GM12873 (cell line): ENCODE measurements around the gene CACNA1B.

Experiments used
- CTCF ChIP-seq: IDR thresholded peaks from 2 replicates; pipeline ENCODE4 v1.5.1; 2012; ENCODE audit warnings: low read depth, mild to moderate bottlenecking, moderate library complexity, low read length, control low read depth; ENCODE audit not compliant: insufficient read depth; ENCODE audit errors: missing control alignments

Gene CACNA1B

GRCh38 chr9:138085568-138085967 lies 208.0 kb downstream of the CACNA1B start:
- TF ChIP-seq CTCF: no peak

GRCh38 chr9:138094028-138094427 lies 216.4 kb downstream of the CACNA1B start:
- TF ChIP-seq CTCF: no peak

GRCh38 chr9:138095813-138096518 lies 218.4 kb downstream of the CACNA1B start:
- TF ChIP-seq CTCF: no peak

- no peak for TF ChIP-seq CTCF
Measured at GRCh38 chr9:138096519-138096845, 218.9 kb downstream of the CACNA1B start.

- TF ChIP-seq CTCF: no peak
Measured at GRCh38 chr9:138097501-138097991, 220.0 kb downstream of the CACNA1B start.

GRCh38 chr9:138098116-138098907 lies 220.7 kb downstream of the CACNA1B start:
- TF ChIP-seq CTCF: no peak
